BLaER1 treated with 17β-estradiol and CSF1 and Interleukin-3, amounts not matched to agents 10 nM and 100 nM (cell line): ENCODE measurements around the gene APOBEC3G.
A peak's percentile ranks its signal among the peaks of the same experiment; 100 is the strongest.

Experiments used
- H3K27ac ChIP-seq, 11 experiments: shearing (Covaris generic); formaldehyde crosslinking; 2 replicates each; pipeline ENCODE4 v1.8.1; 2022
- H3K27me3 ChIP-seq, 11 experiments: shearing (Covaris generic); formaldehyde crosslinking; 2 replicates each; pipeline ENCODE4 v1.8.1; 2022
- H3K36me3 ChIP-seq, 11 experiments: shearing (Covaris generic); formaldehyde crosslinking; 2 replicates each; pipeline ENCODE4 v1.8.1; 2022
- H3K4me1 ChIP-seq, 10 experiments: shearing (Covaris generic); formaldehyde crosslinking; 2 replicates each; pipeline ENCODE4 v1.8.1; 2022
- H3K4me2 ChIP-seq, 11 experiments: shearing (Covaris generic); formaldehyde crosslinking; 2 replicates each; pipeline ENCODE4 v1.8.1; 2022
- H3K4me3 ChIP-seq, 10 experiments: shearing (Covaris generic); formaldehyde crosslinking; 2 replicates each; pipeline ENCODE4 v1.8.1; 2022
- H3K9ac ChIP-seq, 11 experiments: shearing (Covaris generic); formaldehyde crosslinking; 2 replicates each; pipeline ENCODE4 v1.8.1; 2022
- H3K9me3 ChIP-seq, 11 experiments: shearing (Covaris generic); formaldehyde crosslinking; replicated peaks in 1 of 11; 2 replicates each; pipeline ENCODE4 v1.8.1; 2022
- H4K20me1 ChIP-seq, 11 experiments: shearing (Covaris generic); formaldehyde crosslinking; 2 replicates each; pipeline ENCODE4 v1.8.1; 2022
- Cebpa-rat ChIP-seq, 11 experiments: shearing (Covaris generic); IDR thresholded peaks; 2 replicates each; pipeline ENCODE4 v1.8.1; 2022

The APOBEC3G gene

DNA sequence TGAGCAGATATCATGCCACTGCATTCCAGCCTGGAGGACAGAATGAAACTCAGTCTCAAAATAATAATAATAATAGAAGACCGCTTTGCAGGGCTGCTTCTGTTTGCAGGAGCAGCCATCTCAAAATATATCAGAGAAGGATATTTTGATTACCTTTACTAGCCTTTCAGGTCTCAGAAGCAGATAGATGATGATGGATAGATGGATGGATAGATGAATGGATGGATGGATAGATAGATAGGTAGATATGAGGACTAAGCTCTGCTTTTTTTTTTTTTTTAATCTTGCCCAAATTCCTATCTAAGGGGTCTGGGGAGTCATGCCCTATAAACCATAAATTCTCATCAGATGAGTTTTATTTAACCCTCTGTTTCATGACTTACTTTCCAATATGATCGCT is 38.5 kb downstream of the APOBEC3G start:
- H3K4me1 ChIP-seq: peaks cover 9 to 17% (median 10%) of the 10 kb centered on the region in 10 experiments; a peak in 16 of 20 replicates
- peak overlapping the region in 8 of 11 experiments; percentile 4 to 76 (median 28); a peak in 9 of 22 replicates for H3K4me2 ChIP-seq
- no peaks in the 10 kb centered on the region for H4K20me1 ChIP-seq
- no peak overlapping the region for H3K4me3 ChIP-seq
- H3K36me3 ChIP-seq: no peaks in the 10 kb centered on the region
- H3K27me3 ChIP-seq: no peaks in the 10 kb centered on the region
- H3K27ac ChIP-seq: no peak overlapping the region
- H3K9me3 ChIP-seq: no peaks in the 10 kb centered on the region
- no peak for TF ChIP-seq Cebpa-rat (IDR thresholded peaks at IDR 0.05)
- no peak overlapping the region for H3K9ac ChIP-seq

DNA sequence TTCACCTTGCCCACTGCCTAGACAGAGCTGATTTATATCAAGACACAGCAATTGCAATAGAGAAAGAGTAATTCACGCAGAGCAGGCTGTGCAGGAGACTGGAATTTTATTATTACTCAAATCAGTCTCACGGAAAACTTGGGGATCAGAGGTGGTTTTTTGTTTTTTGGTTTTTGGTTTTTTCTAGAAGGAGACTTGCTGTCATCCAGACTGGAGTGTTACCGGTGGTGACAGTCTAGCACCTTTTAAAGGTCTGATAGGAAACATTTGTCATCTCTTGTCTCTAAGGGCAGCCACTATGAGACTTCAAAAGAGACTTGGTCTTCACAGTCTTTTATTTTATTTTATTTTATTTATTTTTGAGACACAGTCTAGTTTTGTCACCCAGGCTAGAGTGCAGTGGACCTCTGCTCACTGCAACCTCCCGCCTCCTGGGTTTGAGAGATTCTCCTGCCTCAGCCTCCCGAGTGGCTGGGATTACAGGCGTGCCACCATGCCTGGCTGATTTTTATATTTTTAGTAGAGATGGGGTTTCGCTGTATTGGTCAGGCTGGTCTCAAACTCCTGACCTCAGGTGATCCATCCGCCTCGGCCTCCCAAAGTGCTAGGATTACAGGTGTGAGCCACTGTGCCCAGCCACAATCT is 39.0 kb downstream of the APOBEC3G start:
- Histone ChIP-seq H3K27ac (no peak overlapping the region), H3K27me3 (no peaks in the 10 kb centered on the region), H3K36me3 (no peaks in the 10 kb centered on the region), H3K4me3 (no peak overlapping the region), H4K20me1 (no peaks in the 10 kb centered on the region), H3K9me3 (no peaks in the 10 kb centered on the region), H3K9ac (no peak overlapping the region), H3K4me2 (peak overlapping the region in 2 of 11 experiments; percentile 16 to 76; a peak in 3 of 22 replicates), H3K4me1 (peaks cover 9 to 17% (median 10%) of the 10 kb centered on the region in 10 experiments; a peak in 16 of 20 replicates)
- no peak for TF ChIP-seq Cebpa-rat (IDR thresholded peaks at IDR 0.05)

DNA sequence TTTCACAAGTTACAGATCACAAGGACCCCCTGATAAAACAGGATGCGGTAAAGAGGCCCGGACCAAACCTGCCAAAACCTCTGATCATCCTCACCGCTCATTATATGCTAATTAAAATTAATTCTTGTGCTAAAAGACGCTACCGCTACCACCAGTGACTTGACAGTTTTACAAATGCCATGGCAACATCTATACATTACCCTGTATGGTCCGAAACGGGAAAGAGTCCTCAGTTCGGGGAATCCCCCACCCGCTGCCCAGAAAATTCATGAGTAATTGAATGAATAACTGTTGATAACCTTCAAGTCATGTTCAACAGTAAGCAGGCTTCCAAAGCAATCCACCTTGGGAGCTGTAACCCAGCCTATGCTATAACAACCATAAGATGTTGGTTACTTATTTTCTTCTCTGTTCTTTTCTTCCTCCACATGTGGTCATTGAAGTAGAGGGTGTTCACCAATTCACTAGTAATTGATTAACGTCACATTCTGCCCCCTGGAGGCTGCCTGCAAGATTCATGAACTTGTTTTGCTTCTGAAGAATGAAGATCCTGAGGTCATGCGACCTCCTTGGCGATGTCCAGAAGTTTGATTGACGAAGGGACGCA is 40.6 kb downstream of the APOBEC3G start:
- no peak overlapping the region for H3K9ac ChIP-seq
- H3K4me3 ChIP-seq: no peak overlapping the region
- H3K4me2 ChIP-seq: peak overlapping the region in 1 of 11 experiments; percentile 17; a peak in 1 of 22 replicates
- H3K36me3 ChIP-seq: no peaks in the 10 kb centered on the region
- H3K9me3 ChIP-seq: no peaks in the 10 kb centered on the region
- no peak for TF ChIP-seq Cebpa-rat (IDR thresholded peaks at IDR 0.05)
- H3K27ac ChIP-seq: no peak overlapping the region
- H3K4me1 ChIP-seq: peaks cover 9 to 17% (median 10%) of the 10 kb centered on the region in 10 experiments; a peak in 16 of 20 replicates
- H4K20me1 ChIP-seq: no peaks in the 10 kb centered on the region
- H3K27me3 ChIP-seq: no peaks in the 10 kb centered on the region

DNA sequence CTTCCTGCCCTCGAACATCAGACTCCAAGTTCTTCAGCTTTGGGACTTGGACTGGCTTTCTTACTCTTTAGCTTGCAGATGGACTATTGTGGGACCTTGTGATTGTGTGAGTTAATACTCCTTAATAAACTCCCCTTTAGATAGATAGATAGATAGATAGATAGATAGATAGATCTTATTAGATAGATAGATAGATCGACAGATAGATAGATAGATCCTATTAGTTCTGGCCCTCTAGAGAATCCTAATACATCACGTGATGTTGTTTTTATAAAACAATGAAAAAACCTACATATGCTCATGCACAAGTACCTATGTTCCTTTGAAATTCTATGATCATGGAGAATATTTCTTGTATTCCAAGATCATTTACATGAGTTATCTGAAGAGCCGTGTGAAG is 43.9 kb downstream of the APOBEC3G start:
- Histone ChIP-seq H3K4me2 (no peak overlapping the region), H3K9ac (no peak overlapping the region), H3K36me3 (no peaks in the 10 kb centered on the region), H4K20me1 (no peaks in the 10 kb centered on the region), H3K27me3 (no peaks in the 10 kb centered on the region), H3K9me3 (no peaks in the 10 kb centered on the region), H3K4me1 (peaks cover 6 to 13% (median 9%) of the 10 kb centered on the region in 10 experiments; a peak in 18 of 20 replicates), H3K4me3 (no peak overlapping the region), H3K27ac (no peak overlapping the region)
- TF ChIP-seq Cebpa-rat (IDR thresholded peaks at IDR 0.05): no peak

DNA sequence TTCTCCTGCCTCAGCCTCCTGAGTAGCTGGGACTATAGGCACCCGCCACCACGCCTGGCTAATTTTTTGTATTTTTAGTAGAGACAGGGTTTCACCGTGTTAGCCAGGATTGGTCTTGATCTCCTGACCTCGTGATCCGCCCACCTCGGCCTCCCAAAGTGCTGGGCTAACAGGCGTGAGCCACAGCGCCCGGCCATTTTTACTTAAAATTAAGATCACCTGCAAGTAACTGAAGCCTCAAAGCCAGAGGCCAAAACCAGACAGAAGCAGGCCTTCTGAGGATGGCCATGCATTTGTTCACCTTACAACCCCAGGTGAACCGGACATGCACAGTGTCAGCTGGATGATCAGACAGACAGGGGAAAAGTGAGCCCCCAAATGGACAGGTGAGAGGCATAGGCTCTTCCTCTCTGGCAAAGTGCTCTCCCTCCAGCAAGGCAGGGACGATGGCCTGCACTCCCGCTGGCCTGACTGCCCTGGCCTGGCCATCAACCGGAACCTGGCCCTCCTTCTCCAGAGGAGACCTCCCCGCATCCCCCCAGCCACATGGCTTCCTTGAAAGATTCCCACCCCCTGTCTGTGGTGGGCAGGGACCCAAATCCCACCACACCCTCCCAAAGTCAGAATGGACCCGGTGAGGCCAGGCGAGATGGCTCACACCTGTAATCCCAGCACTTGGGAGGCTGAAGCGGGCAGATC is 45.8 kb downstream of the APOBEC3G start:
- Histone ChIP-seq H3K9ac (no peak overlapping the region), H3K9me3 (no peaks in the 10 kb centered on the region), H3K4me2 (peak overlapping the region in 4 of 11 experiments; percentile 54 to 74 (median 68); a peak in 6 of 22 replicates), H3K27me3 (no peaks in the 10 kb centered on the region), H3K4me1 (peaks cover 6 to 13% (median 9%) of the 10 kb centered on the region in 10 experiments; a peak in 17 of 20 replicates), H4K20me1 (no peaks in the 10 kb centered on the region; a peak in 1 of 22 replicates), H3K4me3 (no peak overlapping the region), H3K27ac (no peak overlapping the region), H3K36me3 (no peaks in the 10 kb centered on the region)
- TF ChIP-seq Cebpa-rat (IDR thresholded peaks at IDR 0.05): no peak

DNA sequence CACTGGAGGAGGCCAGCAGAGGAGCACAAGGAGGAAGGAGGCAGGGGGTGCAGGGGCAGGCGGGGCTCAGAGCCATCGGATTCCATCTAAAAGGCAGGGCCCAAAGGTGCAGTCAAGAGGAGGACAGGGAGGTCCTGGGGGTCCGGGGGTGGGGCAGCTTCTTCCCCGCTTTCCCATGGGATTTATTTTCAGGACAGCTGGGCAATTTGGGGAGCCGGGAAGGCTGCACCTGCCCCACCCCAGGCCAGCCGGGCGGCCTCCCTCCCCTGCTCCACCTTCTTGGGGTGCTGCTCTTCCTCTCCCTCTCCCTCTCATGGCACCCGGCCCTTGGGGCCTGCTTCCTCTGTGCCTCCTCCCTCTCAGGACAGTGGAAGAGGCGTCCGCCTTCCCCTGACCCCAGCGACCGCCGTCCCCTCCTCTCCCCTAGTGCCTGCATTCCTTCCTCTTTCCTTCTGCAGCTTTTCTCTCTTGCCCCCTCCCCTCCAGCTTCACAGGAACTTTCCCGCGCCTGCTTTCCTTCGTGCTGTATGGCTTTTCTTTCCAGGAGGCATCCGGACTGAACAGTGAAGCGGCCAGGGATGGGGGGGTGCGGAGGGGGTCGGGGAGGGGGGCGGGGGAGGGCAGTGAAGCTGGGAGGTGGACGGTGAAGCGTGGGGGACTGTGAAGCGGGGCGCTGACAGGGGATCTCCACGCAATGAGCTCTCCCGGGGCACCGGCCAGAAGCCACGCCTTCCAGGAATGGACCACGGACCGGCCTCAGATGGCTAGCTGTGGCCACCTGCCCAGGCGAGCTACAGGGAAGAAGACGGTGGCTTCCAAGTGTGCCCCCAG is 46.9 kb downstream of the APOBEC3G start:
- H3K36me3 ChIP-seq: no peaks in the 10 kb centered on the region
- H3K9ac ChIP-seq: no peak overlapping the region; a peak in 1 of 22 replicates
- peak overlapping the region; percentile 37 to 75 (median 66); a peak in 19 of 22 replicates for H3K4me2 ChIP-seq
- no peaks in the 10 kb centered on the region for H3K27me3 ChIP-seq
- no peaks in the 10 kb centered on the region for H3K9me3 ChIP-seq
- H3K4me1 ChIP-seq: peaks cover 6 to 13% (median 9%) of the 10 kb centered on the region in 10 experiments; a peak in 17 of 20 replicates
- H4K20me1 ChIP-seq: no peaks in the 10 kb centered on the region; a peak in 1 of 22 replicates
- H3K27ac ChIP-seq: no peak overlapping the region
- no peak for TF ChIP-seq Cebpa-rat (IDR thresholded peaks at IDR 0.05)
- H3K4me3 ChIP-seq: 0 out of 20 replicates have a peak overlapping the region, but pooled peaks of 1 of the 10 experiments have one; percentile 38

DNA sequence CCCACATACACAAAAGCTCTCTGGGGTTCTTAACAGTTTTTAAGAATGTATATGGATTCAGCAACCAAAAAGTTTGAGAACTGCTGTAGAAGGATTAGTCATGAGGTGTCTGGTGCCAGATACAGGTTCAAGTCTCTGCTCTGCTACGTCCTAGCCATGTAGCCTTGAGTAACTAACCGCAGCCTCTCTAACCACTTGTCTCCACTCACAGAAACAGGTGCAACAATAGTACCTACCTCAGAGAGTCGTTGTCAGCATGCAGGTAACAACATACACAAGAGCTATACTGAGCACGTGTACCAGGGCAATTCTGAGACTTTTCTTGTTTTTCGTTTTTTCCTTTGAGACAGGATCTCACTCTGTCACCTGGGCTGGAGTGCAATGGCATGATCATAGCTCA is 48.5 kb downstream of the APOBEC3G start:
- TF ChIP-seq Cebpa-rat (IDR thresholded peaks at IDR 0.05): no peak
- no peaks in the 10 kb centered on the region; a peak in 1 of 22 replicates for H4K20me1 ChIP-seq
- H3K27ac ChIP-seq: no peak overlapping the region
- H3K36me3 ChIP-seq: no peaks in the 10 kb centered on the region
- H3K27me3 ChIP-seq: no peaks in the 10 kb centered on the region
- no peak overlapping the region for H3K9ac ChIP-seq
- peaks cover 6 to 19% (median 11%) of the 10 kb centered on the region in 10 experiments; a peak in 18 of 20 replicates for H3K4me1 ChIP-seq
- H3K4me3 ChIP-seq: no peak overlapping the region
- no peak overlapping the region for H3K4me2 ChIP-seq
- no peaks in the 10 kb centered on the region for H3K9me3 ChIP-seq

DNA sequence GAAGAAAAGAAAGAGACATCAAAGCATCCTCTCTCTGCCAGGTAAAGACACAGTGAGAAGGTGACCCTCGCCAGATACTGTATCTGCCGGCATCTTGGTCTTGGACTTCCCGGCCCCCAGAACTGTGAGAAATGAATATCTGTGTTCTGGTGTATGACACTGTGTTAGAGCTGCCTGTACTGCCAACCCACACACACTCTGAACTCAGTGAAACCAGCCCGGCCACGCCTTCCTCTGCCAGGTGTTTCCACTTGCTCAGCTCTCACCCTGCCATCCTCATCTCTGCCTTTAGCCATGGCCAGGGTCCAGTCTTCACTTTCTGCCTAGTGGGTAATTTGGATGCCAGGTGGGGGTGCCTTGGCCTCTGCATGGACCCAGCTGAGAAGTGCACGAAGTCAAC is 51.4 kb downstream of the APOBEC3G start:
- H3K4me3 ChIP-seq: no peak overlapping the region
- H4K20me1 ChIP-seq: no peaks in the 10 kb centered on the region; a peak in 1 of 22 replicates
- no peaks in the 10 kb centered on the region for H3K9me3 ChIP-seq
- no peaks in the 10 kb centered on the region for H3K27me3 ChIP-seq
- H3K9ac ChIP-seq: no peak overlapping the region
- H3K36me3 ChIP-seq: no peaks in the 10 kb centered on the region
- no peak overlapping the region for H3K4me2 ChIP-seq
- no peak for TF ChIP-seq Cebpa-rat (IDR thresholded peaks at IDR 0.05)
- H3K4me1 ChIP-seq: peaks cover 6 to 42% (median 21%) of the 10 kb centered on the region in 10 experiments; a peak in 19 of 20 replicates
- no peak overlapping the region for H3K27ac ChIP-seq
